Body of pancreas (tissue), 4 donors: Measurements from ENCODE around the gene THY1.

Experiments used
- CTCF ChIP-seq, 7 experiments: fragments of 450-650 bp in 4 of 7; fragments of 200-600 bp in 3 of 7; sonication (generic) in 3 of 7; IDR thresholded peaks; one replicate each; pipeline ENCODE4 v1.5.1; 2016 to 2019; ENCODE audit warnings: antibody characterized with exemption in 7 of 7
- POLR2A ChIP-seq, 3 donors: fragments of 450-650 bp; IDR thresholded peaks; one replicate each; pipeline ENCODE4 v1.6.1; 2016; ENCODE audit warnings: antibody characterized with exemption in 3 of 3, mild to moderate bottlenecking in 2 of 3

GRCh38 chr11:119391275-119391674 is 31.7 kb downstream of the THY1 start:
- TF ChIP-seq POLR2A (IDR thresholded peaks at IDR 0.05) = no peak
- TF ChIP-seq CTCF (IDR thresholded peaks at IDR 0.05) = no peak
